A673 (cell line): ENCODE measurements around the gene OR51E1.

Source experiments
- EZH2 ChIP-seq: fragments of 200-600 bp; sonication (generic); IDR thresholded peaks from 2 replicates; pipeline ENCODE4 v1.6.1; 2017; ENCODE audit warnings: borderline replicate concordance, low read depth, mild to moderate bottlenecking, mixed read lengths, antibody characterized with exemption, low read length; ENCODE audit not compliant: poor library complexity, severe bottlenecking
- TF ChIP-seq, protein P1 (sequence below): fragments of 300-800, 200-600 bp; sonication (generic); conservative IDR thresholded peaks from 2 replicates; pipeline ENCODE4 v1.5.1; 2017; ENCODE audit warnings: low read depth, mild to moderate bottlenecking, antibody characterized with exemption, low read length, moderate library complexity, mixed read lengths

DNA sequence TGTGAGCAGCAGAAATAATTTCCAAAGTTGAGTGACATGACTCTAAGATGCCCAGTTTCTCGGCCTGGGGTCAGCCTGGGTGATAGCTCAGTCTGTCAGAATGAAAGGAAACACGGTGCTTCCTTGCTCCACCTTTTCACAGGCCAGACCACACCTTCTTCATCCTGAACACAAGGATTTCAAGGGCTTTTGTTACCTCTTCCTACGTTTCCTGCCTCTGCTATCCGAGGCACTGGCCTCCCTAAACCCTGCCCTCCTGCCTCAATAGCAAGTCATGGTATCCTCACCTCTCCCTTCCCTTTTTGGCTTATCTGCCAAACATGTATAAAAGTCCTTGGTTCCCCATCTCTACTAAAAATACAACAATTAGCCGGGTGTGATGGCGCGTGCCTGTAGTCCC lies 1.7 kb upstream of the OR51E1 start:
- TF ChIP-seq, protein P1, sequence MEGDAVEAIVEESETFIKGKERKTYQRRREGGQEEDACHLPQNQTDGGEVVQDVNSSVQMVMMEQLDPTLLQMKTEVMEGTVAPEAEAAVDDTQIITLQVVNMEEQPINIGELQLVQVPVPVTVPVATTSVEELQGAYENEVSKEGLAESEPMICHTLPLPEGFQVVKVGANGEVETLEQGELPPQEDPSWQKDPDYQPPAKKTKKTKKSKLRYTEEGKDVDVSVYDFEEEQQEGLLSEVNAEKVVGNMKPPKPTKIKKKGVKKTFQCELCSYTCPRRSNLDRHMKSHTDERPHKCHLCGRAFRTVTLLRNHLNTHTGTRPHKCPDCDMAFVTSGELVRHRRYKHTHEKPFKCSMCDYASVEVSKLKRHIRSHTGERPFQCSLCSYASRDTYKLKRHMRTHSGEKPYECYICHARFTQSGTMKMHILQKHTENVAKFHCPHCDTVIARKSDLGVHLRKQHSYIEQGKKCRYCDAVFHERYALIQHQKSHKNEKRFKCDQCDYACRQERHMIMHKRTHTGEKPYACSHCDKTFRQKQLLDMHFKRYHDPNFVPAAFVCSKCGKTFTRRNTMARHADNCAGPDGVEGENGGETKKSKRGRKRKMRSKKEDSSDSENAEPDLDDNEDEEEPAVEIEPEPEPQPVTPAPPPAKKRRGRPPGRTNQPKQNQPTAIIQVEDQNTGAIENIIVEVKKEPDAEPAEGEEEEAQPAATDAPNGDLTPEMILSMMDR: no peak
- TF ChIP-seq EZH2: no peak
